ENCODE data around the gene ZNF526.
"Not testable (repeated sequence)": the region's sequence is repeated elsewhere in the genome, so short reads cannot be mapped to it uniquely, and the experiment has no call there.

The ZNF526 gene

DNA sequence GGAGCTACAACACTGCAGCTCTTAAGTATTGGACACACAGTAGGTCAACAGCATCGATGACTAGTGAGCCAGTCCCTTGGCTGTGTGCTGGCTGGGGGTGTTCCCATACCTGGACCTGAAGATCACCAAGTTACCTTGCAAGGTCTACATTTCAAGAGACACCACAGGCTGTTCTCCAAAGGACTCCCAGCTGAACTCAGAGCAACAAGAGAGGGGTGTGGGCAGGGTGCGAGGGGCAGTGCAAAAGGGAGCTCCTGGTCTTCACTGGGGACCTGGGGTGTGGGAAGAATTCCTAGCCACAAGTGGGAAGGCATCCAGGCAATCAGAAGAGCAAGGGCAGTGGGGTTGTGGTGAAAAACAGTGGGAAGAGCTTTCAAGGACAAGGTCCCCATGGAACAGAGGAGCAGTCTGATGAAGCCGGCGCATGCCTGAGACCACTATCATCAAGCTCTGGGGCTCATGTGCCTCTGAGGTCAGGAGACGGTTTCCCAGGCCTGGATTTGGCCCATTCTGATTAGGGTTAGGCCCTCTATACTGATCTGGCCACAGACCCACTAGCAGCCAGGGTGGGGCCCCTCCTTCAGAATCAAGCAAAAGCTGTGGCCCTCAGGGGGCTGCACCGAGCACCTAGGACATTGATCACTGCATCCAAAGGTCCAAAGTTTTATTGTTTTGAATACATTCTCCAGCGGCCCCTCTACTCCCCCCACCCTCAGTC is 27.0 kb downstream of the ZNF526 start:
- no peak for DNase-seq

DNA sequence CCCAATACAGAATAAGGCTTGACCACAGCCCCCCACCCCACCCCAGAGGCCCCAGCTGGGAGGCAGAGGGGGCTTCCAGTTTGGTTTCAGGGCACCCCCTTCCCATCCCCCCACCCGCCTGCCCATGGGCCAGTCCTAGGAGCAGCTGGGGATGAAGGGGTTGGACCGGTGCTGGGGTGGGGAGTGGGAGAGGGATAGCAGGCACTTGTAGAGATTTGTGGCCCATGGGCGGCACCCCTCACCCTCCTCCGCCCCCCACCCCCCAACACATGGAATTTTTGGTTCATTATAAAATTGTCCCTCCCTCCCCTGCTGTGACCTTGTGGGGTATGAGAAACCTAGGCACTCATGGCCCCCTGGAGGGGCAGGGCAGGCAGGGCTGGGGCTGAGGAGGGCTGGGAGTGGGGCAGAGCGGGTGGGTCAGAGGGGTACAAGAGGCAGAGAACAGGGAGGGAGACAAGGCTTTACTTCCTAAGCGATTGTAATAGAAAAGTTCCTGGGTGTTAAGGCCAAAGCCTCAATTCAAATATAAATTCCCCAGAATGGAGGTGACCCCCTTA is 27.6 kb downstream of the ZNF526 start:
- no peak for DNase-seq

DNA sequence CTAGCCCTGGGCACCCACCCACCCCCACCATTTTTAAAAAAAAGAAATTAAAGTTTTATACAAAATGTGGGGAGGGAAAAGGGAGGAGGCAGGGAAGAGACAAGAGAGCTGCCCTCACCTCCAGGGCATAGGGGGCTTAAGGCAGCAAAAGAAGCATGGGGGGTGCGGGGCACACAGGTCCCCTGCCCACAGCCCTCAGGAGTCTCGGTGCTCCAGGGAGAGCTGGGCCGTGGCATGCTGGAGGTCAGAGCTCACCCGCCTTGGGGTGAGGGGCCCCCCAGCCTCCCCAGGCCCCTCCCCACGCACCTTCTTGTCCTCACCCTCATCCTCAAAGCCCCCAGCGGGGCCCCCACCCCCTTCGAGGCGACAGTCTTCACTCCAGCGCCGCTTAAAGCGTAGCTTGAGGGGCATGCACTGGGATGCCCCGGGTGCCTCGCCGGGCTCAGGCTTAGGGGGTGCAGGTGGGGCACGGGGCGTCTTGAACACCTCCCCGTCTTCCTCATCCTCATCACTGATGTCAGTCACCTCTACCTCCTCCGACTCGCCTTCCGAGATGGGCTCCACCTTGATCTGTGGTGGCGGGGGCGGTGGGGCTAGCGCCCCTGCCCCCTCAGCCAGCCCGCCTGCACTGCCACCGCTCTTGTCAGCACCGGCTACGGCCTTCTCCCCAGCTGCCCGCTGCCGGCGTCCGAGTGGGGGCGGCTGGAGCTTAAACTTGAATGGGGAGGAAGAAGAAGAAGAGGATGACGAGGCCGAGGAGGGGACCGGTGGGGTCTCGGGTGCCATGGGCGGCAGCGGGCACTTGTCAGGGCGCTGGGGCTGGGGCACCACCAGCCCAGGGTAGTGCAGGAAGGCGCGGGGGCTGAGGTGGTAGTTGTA is 28.4 kb downstream of the ZNF526 start:
- no peak for DNase-seq

DNA sequence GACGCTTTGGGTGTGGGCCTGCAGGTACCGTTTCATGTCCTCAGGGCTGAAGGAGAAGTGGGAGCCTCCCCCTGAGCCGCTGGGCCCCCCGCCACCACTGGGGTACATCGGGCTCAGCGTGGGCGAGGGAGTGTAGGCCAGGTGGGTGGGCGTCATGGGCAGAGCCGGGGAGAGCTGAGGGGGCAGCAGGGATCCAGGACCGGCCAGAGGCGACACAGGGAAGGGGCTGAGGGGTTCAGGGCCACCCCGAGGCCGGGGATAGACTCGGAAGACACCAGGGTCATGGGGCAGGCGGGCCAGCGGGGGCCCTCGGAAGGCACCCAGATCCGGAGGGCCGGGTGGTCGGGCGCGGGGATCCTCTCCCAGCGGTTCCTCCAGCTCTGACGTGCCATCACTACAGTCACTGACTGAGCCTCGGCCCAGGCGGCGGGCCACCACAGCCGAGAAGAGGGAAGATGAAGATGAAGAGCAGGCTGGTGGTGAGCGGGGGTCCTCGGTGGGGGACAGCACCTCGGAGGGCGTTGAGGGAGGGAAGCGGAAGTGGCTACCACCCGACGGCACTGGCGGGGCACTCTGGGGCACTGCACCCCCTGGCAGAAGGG is 29.1 kb downstream of the ZNF526 start:
- DNase-seq: no peak

DNA sequence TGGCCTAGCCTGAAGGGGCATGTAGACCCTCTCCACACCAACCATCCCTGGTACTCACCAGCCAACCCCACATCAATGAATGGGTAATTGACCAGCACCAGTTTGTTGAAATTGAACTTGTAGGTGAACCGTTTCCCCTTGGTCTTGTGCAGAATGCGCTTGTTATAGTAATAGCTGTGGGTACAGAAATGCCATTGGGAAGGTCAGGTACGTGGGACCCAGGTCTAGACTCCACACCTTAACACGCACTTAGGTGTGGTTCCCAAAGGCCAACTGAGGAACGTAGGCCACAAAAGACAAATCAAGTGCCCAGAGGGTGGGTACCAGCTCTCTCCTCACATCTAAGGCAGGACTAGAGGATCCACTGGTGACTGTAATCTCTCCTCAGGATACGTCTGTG is 29.7 kb downstream of the ZNF526 start:
- DNase-seq: no peak

DNA sequence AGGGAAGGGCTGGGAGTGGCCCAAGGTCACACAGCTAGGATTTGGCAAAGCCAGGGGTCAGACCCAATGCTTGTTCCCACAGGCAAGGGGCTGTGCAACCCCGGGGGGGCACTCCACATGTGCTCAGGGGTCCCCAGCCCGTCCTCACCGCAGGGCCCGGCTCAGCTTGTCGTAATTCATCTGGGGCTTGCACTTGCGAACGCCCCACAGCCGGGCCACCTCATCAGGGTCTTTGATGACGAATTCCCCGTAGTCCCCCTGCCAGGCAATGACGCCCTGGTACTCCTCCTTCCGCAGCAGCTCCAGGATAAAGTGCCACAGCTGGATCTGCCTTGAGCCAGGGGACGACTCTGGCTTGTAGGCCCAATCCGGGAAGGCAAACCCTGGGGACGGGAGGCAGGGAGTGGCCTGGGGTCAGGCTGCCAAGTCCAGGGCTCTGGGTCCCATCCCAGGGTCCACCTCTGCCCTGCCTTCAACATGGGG is 30.1 kb downstream of the ZNF526 start:
- no peak for DNase-seq

DNA sequence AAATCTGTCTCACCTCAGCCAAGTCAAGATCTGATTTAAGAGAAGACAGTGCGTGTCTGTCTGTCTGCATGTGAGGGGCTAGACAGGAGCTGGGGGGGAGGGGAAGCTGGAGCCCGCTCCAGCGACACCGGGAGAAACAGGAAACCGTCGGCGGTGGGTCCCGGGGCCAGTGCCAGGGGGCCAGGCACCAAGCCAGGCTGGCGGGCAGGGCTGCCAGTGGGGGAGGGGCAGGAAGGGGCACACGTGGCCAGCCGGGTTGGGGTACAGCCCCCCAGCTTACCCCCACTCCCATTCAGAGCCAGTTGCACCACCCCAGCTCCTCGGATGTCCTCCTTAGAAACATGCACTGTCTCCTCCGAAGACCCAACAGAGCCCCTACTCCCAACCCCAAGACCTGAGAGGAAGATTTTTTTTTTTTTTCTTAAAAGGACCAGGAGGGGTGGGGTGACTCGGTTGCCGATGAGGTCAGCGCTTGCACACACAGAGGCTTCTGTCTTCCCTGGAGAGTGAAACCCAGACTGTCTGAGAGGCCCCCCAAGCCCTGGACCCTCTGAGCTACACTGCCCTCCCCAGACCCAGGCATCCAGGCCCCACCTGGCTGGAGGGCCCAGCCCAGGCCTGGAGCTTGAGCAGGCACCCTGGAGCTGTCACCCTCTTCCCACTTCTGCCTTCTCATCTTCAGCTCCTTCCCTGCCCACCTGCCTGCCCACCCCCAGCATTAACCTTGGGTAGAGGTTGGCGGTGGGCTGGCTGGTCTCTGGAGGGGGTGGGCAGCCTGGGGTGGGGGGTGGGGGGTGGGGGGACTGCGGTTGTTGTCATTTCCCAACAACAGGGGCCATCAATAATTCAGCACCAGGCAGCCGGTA is 30.8 kb downstream of the ZNF526 start:
- no peak for DNase-seq

DNA sequence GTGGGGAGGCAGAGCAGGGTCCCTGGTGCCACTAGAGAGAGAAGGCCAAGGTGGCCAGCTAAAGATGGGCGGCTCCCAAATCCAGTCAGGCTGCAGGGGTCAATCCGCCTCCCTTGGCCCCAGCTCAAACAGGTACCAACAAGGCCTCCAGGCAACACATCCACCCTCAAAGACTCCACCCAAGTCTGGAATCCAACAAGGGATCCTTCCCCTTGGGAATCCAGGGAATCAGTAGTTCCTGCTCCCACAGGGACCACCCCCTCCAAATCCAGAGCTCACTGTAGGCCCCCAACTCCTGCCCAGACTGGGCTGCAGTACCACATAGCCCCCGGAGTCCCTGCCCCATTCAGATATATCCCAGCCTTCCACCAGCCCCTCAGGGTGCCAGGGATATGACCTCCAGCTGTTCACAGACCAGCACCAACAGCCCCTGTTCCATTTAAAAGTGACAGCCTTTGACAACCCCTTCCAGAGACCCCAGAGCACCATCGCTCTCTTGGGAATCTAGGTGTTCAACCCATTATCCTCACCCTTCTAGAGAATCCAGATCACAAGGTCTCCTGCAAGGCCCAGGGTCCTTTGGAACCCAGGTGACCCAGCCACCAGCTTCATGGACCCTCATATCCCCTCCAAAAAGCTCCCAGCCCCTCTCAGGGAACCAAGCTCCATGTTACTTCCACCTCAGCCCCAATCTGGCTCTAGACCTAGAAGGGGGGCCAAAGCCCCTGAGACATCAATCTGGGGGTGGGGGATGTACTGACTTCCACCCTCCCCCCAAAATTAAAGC is 31.7 kb downstream of the ZNF526 start:
- DNase-seq: no peak

DNA sequence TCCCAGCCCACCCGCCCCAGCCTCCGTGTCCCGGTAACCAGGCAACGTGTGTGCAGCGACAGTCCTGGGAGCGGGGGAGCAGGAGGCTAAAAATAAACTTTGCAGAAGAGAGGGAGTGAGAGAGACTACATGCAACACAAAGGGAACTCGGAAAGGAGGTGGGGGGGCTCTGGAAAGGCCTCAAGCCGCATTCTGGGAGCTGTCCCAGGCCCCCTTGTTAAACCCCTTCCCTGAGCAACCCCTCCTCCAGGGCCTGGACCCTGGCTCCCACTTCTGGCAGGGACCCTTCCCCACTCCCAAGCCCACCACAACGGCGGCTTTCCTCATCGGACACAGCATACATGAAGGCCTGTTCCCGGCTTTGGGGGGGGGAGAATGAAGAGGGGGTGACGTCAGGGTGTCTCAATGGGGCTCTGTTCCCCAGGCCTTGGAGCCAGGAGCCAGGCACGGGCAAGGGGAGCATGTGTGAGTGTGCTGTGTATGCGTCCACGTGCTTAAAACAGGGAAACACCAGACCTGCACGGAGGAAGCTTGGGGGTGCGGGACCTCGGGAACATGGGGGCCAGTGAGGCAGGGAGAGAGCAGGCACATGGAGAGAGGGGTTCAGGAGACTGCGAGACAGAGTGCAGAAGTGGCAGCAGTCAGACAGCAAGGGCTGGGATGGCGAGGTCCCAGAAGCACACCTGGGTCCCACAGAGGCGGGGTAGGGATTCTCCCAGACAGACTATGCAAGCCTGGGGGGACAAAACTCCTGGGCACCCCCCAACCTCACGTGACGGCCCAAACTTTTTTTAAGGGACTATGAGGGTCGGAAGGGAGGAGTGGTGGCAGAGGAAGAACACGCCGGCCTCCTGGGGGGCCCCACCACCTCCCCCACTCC is 32.5 kb downstream of the ZNF526 start:
- DNase-seq: no peak

DNA sequence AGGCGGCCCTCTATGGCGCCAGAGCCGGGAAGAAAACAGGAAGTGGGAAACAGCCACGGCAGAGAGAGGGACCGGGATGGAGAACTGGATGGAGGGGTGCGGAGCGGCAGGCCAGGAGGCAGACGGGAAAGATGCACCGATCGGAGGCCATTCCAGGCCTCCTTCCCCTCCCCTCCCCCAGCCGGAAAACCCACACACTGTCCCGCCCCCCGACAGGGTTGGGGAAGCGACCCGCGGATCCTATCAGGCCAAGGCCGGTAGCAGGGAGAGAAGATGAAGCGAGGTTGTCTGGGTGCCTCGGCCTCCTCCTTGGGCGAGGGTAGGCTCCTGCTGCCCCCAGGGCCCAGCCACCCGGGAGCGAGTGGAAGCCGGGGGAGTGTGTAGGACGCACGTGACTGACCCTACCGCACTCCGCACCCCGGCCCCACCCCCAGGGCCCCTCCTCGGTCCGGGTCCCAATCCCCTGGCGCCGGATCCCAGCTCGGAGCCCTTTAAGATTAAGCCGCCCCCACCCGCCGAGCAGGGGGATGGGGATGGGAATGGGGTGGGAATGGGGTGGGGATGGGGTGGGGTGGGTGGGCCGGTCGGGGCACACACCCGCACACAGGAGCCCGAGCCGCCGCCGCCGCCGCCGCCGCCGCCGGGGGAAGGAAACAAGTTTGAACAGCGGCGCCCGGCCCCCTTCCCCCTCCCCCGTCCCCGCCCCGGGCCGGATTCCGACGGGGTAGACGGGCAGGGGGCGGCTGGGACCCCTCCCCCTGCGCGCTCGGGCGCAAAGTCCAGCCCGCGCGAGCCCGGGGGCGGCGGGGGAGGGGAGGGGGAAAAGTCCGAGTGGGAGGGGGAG is 33.4 kb downstream of the ZNF526 start:
- DNase-seq: no peak

DNA sequence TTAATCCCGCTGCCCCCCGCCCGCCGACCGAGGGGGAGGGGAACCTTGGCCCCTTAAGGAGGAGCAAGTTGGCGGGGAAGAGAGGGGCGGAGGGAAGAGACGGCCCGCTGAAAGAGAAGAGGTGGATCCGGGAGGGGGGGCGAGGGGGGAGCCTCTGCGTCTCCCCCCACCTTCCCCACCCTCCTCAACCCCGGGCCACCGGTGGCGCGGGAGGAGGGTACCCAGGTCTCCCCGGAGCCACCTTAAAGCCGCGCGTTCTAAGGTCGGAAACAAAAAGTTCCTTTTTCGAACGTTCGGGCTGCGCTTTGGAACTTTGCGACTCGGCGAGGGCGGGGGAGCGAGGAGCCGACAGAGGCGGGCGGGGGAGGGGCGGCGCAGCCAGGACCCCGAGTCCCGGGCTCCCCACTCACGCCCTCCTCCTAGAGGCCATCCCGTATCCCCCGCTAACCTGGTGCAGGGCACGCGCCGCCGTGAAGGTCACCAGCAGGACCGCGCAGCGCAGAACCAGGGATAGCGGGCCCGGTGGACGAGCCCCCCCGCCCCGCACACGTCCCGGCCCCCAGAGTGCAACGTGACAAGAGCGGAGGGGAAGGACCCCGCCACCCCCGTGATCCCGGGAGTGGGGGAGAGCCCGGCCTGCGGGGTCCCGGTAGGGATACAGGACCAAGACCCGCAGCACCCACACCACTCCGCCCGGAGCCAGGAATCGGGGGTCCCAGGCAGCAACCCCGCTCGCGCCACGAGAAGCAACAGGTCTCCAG is 34.2 kb downstream of the ZNF526 start:
- no peak for DNase-seq

DNA sequence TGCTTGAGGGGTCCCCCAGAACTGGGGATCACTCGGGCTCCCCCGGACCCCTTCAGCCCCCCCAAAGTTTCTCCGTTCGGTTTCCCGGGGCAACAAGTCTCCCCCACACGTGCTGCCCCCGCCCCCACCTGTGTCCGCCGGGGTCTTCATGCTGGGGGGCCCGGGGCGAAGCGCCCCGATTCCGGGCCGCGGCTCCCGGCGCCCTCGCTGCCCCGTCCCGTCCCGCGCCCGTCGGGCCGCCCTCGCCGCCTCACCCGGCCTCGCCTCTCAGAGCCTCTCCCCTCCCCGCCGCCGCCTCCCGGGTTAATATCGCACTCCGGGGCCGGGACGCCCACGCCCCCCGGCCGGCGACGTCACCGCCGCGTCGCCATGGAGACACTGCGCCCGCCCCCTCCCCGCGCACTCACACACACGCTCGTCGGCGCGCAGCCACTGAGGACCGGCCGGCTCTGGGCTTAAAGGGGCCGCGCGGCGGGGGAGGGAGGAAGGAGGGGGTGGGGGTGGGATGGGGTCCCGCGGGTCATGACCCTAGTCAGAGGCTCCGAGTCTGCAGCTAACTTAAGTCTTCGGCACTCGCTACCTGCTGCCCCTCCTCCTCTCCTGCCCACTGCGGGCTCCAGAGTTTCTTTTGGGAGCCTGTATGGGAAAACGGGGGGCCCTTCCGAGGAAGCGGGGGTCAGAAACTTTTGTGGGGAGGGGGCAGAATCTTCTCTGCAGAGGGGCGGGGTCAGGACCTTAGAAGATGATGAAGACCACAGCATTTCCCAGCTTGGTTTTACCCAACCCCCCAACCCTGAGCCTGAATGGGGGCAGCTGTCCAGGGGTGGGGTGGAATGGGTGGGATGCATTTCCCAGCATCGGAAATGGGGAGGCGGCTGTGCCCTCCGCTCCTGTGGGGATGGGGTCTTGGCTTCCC is 35.0 kb downstream of the ZNF526 start, which contains the start of gene ERF:
Gene ERF, minus strand, starts transcription at position 279 of the 916 bp plus-strand sequence. Its CDS starts 129 bp downstream, at position 150.
- DNase-seq: peak; percentile 83

DNA sequence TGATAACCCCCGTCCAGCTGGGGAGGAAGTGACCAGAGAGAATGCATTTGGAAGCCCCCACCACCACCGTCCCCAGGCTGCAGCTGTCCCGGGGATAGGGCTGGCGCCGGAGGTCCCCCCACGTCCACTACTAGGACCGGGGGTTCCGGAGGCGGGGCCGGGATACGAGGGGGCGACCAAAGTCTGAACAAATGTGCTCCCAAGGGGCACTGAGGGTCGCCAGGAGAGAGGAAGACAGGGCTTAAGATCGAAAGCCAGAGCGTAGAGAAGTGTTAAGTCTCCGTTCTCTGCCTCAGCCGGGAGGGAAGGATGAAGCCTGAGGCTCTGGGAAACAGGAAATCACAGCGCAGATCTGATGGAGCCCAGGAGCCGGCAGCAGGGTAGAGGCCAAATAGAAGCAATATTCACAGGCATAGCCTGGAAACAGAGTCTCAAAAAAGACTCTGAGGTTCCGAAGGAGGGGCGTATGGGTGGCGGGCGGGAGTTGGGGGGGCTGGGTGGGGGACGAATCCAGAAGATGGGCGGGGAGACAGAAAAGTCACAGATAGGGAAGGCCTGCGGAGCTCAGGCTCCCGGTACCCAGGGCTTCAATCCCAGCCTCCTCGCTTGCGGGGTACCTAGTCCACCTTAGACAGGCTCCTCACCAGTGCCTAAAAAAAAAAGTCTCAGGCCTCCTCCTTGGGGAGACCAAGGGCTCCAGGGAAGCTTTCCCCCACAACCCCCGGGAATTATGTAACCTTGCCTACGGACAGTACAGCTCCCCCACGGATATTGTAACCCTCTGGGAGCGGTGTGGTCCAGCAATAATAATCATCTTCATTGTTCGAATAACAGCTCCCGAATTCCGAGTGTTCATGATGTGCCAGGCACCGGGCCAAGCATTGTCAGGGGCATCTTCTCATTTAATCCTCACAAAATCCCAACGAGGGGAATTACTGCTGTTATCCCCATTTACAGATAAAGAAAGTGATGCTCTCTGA is 35.9 kb downstream of the ZNF526 start:
- DNase-seq: peak; percentile 30

DNA sequence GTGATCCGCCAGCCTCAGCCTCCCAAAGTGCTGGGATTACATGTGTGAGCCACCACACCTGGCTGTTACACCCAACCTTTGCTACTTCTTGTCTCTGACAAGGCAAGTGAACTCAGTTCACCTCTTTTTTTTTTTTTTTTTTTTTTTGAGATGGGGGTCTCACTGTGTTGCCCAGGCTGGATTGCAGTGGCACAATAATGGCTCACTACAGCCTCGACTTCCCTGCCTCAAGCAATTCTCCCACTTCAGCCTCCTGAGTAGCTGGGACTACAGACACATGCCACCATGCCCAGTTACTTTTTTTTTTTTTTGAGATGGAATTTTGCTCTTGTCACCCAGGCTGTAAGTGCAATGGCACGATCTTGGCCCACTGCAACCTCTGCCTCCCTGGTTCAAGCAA is 37.7 kb downstream of the ZNF526 start:
- not testable (repeated sequence) for DNase-seq

DNA sequence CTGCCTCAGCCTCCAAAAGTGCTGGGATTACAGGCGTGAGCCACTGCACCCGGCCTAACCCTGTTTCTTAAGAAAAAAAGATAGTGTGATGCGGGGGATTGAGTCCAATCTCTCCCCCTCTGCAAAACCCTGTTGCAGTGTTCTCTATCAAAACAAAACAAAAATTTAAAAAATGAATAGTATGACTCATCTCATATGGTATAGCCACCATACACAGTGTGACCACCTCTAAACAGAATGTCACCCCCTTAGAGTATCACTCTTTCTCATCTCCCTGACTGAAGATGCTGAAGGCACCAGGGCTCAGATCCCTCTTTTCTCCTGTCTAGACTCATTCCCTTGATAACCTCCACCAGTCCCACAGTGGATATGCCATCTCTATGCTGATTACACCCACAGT is 41.7 kb downstream of the ZNF526 start:
- DNase-seq: no peak

DNA sequence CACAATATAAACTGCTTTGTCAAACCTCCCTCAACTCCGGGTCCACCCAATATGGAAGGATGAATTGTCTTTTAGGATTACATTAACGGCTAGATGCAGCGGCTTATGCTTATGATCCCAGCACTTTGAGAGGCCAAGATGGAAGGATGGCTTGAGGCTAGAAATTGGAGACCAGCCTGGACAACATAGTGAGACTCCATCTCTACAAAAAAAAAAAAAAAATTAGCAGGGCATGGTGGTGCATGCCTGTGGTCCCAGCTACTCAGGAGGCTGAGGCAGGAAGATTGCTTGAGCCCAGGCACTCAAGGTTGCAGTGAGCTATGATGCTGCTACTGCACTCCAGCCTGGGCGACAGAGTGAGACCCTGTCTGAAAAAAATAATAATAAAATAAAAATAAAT is 46.0 kb downstream of the ZNF526 start:
- DNase-seq: not testable (repeated sequence)

All from NCI-H2107 (cell line).